Trophoblast cell (in vitro differentiated cells and primary cell): ENCODE results near the gene IFNGR2.
"Not testable (repeated sequence)": the region's sequence is repeated elsewhere in the genome, so short reads cannot be mapped to it uniquely, and the experiment has no call there.

Source experiments
- DNase-seq, 2 donors: peaks; one replicate each; pipeline ENCODE4 v3.0.0-alpha.2; 2016
- H2AFZ ChIP-seq: 2 replicates; pipeline ENCODE4 v1.6.1; 2013; ENCODE audit warnings: low read length, moderate library complexity, mild to moderate bottlenecking; ENCODE audit not compliant: insufficient read depth, poor library complexity
- H2AK5ac ChIP-seq: 2 replicates; pipeline ENCODE4 v1.6.1; 2013; ENCODE audit warnings: mild to moderate bottlenecking, low read length
- H2BK120ac ChIP-seq: 2 replicates; pipeline ENCODE4 v1.6.1; 2013; ENCODE audit warnings: low read length, mild to moderate bottlenecking, moderate library complexity; ENCODE audit not compliant: insufficient read depth, poor library complexity
- H2BK12ac ChIP-seq: 2 replicates; pipeline ENCODE4 v1.6.1; 2013; ENCODE audit warnings: mild to moderate bottlenecking, low read length, moderate library complexity
- H2BK5ac ChIP-seq: 2 replicates; pipeline ENCODE4 v1.6.1; 2013; ENCODE audit warnings: low read length, low read depth, moderate library complexity, mild to moderate bottlenecking; ENCODE audit not compliant: poor library complexity
- H3K14ac ChIP-seq: 2 replicates; pipeline ENCODE4 v1.6.1; 2013; ENCODE audit warnings: mild to moderate bottlenecking, low read length
- H3K18ac ChIP-seq: 2 replicates; pipeline ENCODE4 v1.6.1; 2013; ENCODE audit warnings: mild to moderate bottlenecking, low read length
- H3K23ac ChIP-seq: 2 replicates; pipeline ENCODE4 v1.6.1; 2013; ENCODE audit warnings: low read length
- H3K27ac ChIP-seq: 2 replicates; pipeline ENCODE4 v1.5.1; 2013; ENCODE audit warnings: low read depth, mild to moderate bottlenecking, inconsistent platforms, low read length, moderate library complexity
- H3K27me3 ChIP-seq: 2 replicates; pipeline ENCODE4 v1.6.1; 2013; ENCODE audit warnings: inconsistent platforms, mild to moderate bottlenecking, low read length, moderate library complexity; ENCODE audit not compliant: insufficient read depth
- H3K36me3 ChIP-seq, 2 experiments: 1 replicate in 1 of 2; 2 replicates in 1 of 2; pipeline ENCODE4 v1.6.1; 2013; ENCODE audit warnings: low read length in 2 of 2, mild to moderate bottlenecking in 2 of 2, moderate library complexity in 1 of 2; ENCODE audit not compliant: insufficient read depth in 2 of 2, control insufficient read depth in 1 of 2
- H3K4ac ChIP-seq: 2 replicates; pipeline ENCODE4 v1.6.1; 2013; ENCODE audit warnings: low read depth, mild to moderate bottlenecking, low read length, moderate library complexity
- H3K4me1 ChIP-seq, 2 experiments: 1 replicate in 1 of 2; 2 replicates in 1 of 2; pipeline ENCODE4 v1.6.1; 2013; ENCODE audit warnings: low read length in 2 of 2, mild to moderate bottlenecking in 2 of 2, moderate library complexity in 1 of 2; ENCODE audit not compliant: insufficient read depth in 2 of 2, control insufficient read depth in 1 of 2
- H3K4me2 ChIP-seq: 2 replicates; pipeline ENCODE4 v1.6.1; 2013; ENCODE audit warnings: inconsistent platforms, mild to moderate bottlenecking, low read length, moderate library complexity
- H3K4me3 ChIP-seq: 2 replicates; pipeline ENCODE4 v1.5.1; 2013; ENCODE audit warnings: mild to moderate bottlenecking, low read depth, low read length, inconsistent platforms
- H3K79me1 ChIP-seq: one replicate; pipeline ENCODE4 v1.6.1; 2013; ENCODE audit warnings: low read length
- H3K79me2 ChIP-seq: 2 replicates; pipeline ENCODE4 v1.6.1; 2013; ENCODE audit warnings: low read length, mild to moderate bottlenecking; ENCODE audit not compliant: control insufficient read depth, insufficient read depth, poor library complexity
- H3K9ac ChIP-seq: 2 replicates; pipeline ENCODE4 v1.6.1; 2013; ENCODE audit warnings: mild to moderate bottlenecking, low read length
- H3K9me3 ChIP-seq: 2 replicates; pipeline ENCODE4 v1.6.1; 2013; ENCODE audit warnings: low read depth, mild to moderate bottlenecking, control low read depth, inconsistent platforms, low read length; ENCODE audit not compliant: insufficient read depth
- H4K12ac ChIP-seq: 2 replicates; pipeline ENCODE4 v1.6.1; 2013; ENCODE audit warnings: low read depth, mild to moderate bottlenecking, low read length, moderate library complexity
- H4K8ac ChIP-seq: 2 replicates; pipeline ENCODE4 v1.6.1; 2013; ENCODE audit warnings: low read depth, mild to moderate bottlenecking, low read length, moderate library complexity
- H4K91ac ChIP-seq: one replicate; pipeline ENCODE4 v1.6.1; 2013; ENCODE audit warnings: low read depth, mild to moderate bottlenecking, low read length, moderate library complexity
- WGBS: extraction: QIAGEN DNeasy Blood & Tissue Kit; methylation state at CpG from one replicate; pipeline ENCODE4 v1.1.7; 2013; ENCODE audit warnings: missing lambda C conversion rate; ENCODE audit not compliant: insufficient read length, insufficient coverage; ENCODE audit errors: extremely low coverage; 5-methylcytosine and 5-hydroxymethylcytosine counted together

IFNGR2 gene

GRCh38 chr21:33375101-33375644 lies 28.0 kb upstream of the IFNGR2 start:
- Histone ChIP-seq H3K4me1 (peaks cover 3 to 4% of the 10 kb centered on the region in 2 experiments), H3K27me3 (no peaks in the 10 kb centered on the region), H4K8ac (no peak overlapping the region), H3K4me2 (no peak overlapping the region), H2AFZ (no peak overlapping the region), H3K79me1 (no peaks in the 10 kb centered on the region), H3K36me3 (no peaks in the 10 kb centered on the region), H3K14ac (no peak overlapping the region), H4K91ac (no peak overlapping the region), H3K9me3 (peaks cover under 1% of the 10 kb centered on the region), H3K23ac (no peak overlapping the region), H3K4ac (no peak overlapping the region), H3K9ac (no peak overlapping the region), H3K18ac (no peak overlapping the region), H2BK120ac (no peak overlapping the region), H2BK12ac (no peak overlapping the region), H3K79me2 (no peaks in the 10 kb centered on the region), H2BK5ac (no peak overlapping the region), H4K12ac (no peak overlapping the region), H2AK5ac (no peak overlapping the region), H3K4me3 (no peak overlapping the region), H3K27ac (no peak overlapping the region)
- DNase-seq = no peak
- WGBS = no CpG with 5 or more reads among the region's 5 CpGs

- H3K4ac ChIP-seq = no peak overlapping the region
- no CpG with 5 or more reads among the region's 6 CpGs for WGBS
- peak; percentile 67 to 79 for DNase-seq
- H2AK5ac ChIP-seq = no peak overlapping the region
- H4K8ac ChIP-seq = no peak overlapping the region
- no peak overlapping the region for H3K4me3 ChIP-seq
- no peak overlapping the region for H3K9ac ChIP-seq
- peaks cover 8 to 10% of the 10 kb centered on the region in 2 experiments for H3K4me1 ChIP-seq
- no peaks in the 10 kb centered on the region for H3K36me3 ChIP-seq
- no peak overlapping the region for H3K23ac ChIP-seq
- no peak overlapping the region for H2BK12ac ChIP-seq
- H3K27ac ChIP-seq = no peak overlapping the region
- no peak overlapping the region for H2BK5ac ChIP-seq
- H3K79me1 ChIP-seq = no peaks in the 10 kb centered on the region
- H3K79me2 ChIP-seq = no peaks in the 10 kb centered on the region
- no peak overlapping the region for H3K14ac ChIP-seq
- H3K18ac ChIP-seq = no peak overlapping the region
- no peaks in the 10 kb centered on the region for H3K27me3 ChIP-seq
- H2AFZ ChIP-seq = no peak overlapping the region
- no peak overlapping the region for H4K91ac ChIP-seq
- no peaks in the 10 kb centered on the region for H3K9me3 ChIP-seq
- H2BK120ac ChIP-seq = no peak overlapping the region
- H4K12ac ChIP-seq = no peak overlapping the region
- H3K4me2 ChIP-seq = no peak overlapping the region
Measured at GRCh38 chr21:33377221-33377920, 25.8 kb upstream of the IFNGR2 start.

GRCh38 chr21:33378081-33378480 lies 25.1 kb upstream of the IFNGR2 start:
- H2AK5ac ChIP-seq = no peak overlapping the region
- no peak overlapping the region for H2BK5ac ChIP-seq
- no peaks in the 10 kb centered on the region for H3K27me3 ChIP-seq
- H3K36me3 ChIP-seq = no peaks in the 10 kb centered on the region
- no peak overlapping the region for H4K91ac ChIP-seq
- no CpG with 5 or more reads among the region's 9 CpGs for WGBS
- H2BK12ac ChIP-seq = no peak overlapping the region
- H2BK120ac ChIP-seq = no peak overlapping the region
- no peak overlapping the region for H3K18ac ChIP-seq
- no peak overlapping the region for H4K12ac ChIP-seq
- no peak overlapping the region for H2AFZ ChIP-seq
- no peak overlapping the region for H3K23ac ChIP-seq
- no peaks in the 10 kb centered on the region for H3K9me3 ChIP-seq
- no peak overlapping the region for H3K4me3 ChIP-seq
- peaks cover 12 to 14% of the 10 kb centered on the region in 2 experiments for H3K4me1 ChIP-seq
- no peak for DNase-seq
- H3K79me1 ChIP-seq = no peaks in the 10 kb centered on the region
- H3K4ac ChIP-seq = no peak overlapping the region
- H3K27ac ChIP-seq = no peak overlapping the region
- no peaks in the 10 kb centered on the region for H3K79me2 ChIP-seq
- H3K9ac ChIP-seq = no peak overlapping the region
- H3K4me2 ChIP-seq = no peak overlapping the region
- no peak overlapping the region for H4K8ac ChIP-seq
- H3K14ac ChIP-seq = no peak overlapping the region

GRCh38 chr21:33379934-33380333 lies 23.3 kb upstream of the IFNGR2 start:
- Histone ChIP-seq H3K4me1 (peaks cover 16 to 22% of the 10 kb centered on the region in 2 experiments), H4K91ac (peak overlapping the region; percentile 28)
- not testable (repeated sequence) for H3K18ac ChIP-seq, H4K12ac ChIP-seq, H3K79me1 ChIP-seq, H3K9me3 ChIP-seq, H2BK120ac ChIP-seq, H3K14ac ChIP-seq, H2BK5ac ChIP-seq, H2AFZ ChIP-seq, H3K27me3 ChIP-seq, H3K27ac ChIP-seq, H4K8ac ChIP-seq, H3K79me2 ChIP-seq, H3K4me2 ChIP-seq, H3K9ac ChIP-seq, H3K4ac ChIP-seq, H2BK12ac ChIP-seq, H3K36me3 ChIP-seq, H3K23ac ChIP-seq, H2AK5ac ChIP-seq, H3K4me3 ChIP-seq
- WGBS = no CpG with 5 or more reads among the region's 1 CpG
- peak; percentile 70 to 71 for DNase-seq
